ENCODE results near the gene EP400.

GRCh38 chr12:131987552-131987951 is 37.8 kb downstream of the EP400 start:
- TF ChIP-seq CTCF (IDR thresholded peaks at IDR 0.05) (no peak), POLR2A (IDR thresholded peaks at IDR 0.05) (no peak)

Data from adrenal gland (tissue), 5 donors.